Activated T-helper 2 cell treated with anti-CD3 and anti-CD28 coated beads, Interferon-gamma antibody, Interleukin-2, Interleukin-4, amounts not matched to agents 10 μg/mL and 5 μg/mL and 100 μg/mL, durations not matched to agents 14 hours and 24 hours and 36 hours (primary cell): ENCODE results near the gene CENPF. TPM values are rescaled to one million over a fixed set of nuclear protein-coding genes. Genes with fewer than 3 reads are reported as not detected.

Source experiments
- total RNA-seq: library from RNA; stranded (reverse); gene quantifications from 2 replicates; pipeline ENCODE4 v1.2.3, GENCODE V29; 2022

Gene CENPF
- total RNA-seq, 1 donor from 2014 or later = 85.9 TPM

Other genes with a start within 250 kb of the CENPF start
- 71.4 and 75.6 TPM in 2 replicates for gene PTPN14, start 51.6 kb upstream of the CENPF start, total RNA-seq